Fibroblast of skin of left quadriceps (primary cell): ENCODE measurements around the gene EIF3L.
A peak's percentile ranks its signal among the peaks of the same experiment; 100 is the strongest.

Source experiments
- DNase-seq, 2 experiments: peaks; one replicate each; pipeline ENCODE4 v3.0.0-alpha.2; 2013; ENCODE audit warnings: low read depth in 2 of 2

The EIF3L gene

GRCh38 chr22:37817705-37818408 lies 31.4 kb upstream of the EIF3L start:
- peak; percentile 32 to 39 for DNase-seq

DNA sequence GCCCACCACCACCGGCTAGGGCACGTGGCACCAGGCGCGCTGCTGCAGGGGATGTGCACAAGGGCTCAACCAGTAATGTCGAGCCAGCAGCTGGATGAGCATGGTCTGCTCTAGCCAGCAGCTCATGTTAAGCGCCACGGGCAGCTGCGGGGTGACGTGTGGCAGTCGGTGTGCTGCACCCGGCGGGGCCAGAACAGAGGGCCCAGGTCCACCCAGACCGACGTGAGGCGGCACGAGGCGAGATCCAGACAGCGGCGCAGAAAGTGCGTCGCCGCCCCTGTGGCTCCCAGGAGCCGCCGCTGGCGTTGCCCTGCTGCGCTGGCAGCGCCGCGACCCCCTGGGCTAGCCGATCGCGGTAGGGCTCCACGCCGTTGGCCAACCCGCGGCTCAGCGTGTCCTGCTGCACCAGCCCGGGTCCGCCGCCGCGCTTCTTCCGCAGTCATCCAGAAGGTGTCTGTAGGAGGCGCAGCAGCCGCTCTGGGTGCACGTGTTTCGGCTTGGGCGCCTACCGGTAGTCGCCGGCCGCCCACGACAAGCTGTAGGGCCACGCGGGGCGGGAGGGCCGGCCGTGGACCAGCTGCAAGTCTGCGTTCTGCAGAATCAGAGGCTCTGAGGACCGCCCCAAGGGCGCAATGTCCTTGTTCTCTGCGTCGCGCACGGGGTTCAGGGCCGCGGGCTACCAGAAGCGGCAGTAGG lies 30.7 kb upstream of the EIF3L start:
- DNase-seq: no peak

GRCh38 chr22:37819105-37819433 lies 30.1 kb upstream of the EIF3L start:
- DNase-seq: no peak

GRCh38 chr22:37820350-37820749 lies 28.9 kb upstream of the EIF3L start:
- no peak for DNase-seq

DNA sequence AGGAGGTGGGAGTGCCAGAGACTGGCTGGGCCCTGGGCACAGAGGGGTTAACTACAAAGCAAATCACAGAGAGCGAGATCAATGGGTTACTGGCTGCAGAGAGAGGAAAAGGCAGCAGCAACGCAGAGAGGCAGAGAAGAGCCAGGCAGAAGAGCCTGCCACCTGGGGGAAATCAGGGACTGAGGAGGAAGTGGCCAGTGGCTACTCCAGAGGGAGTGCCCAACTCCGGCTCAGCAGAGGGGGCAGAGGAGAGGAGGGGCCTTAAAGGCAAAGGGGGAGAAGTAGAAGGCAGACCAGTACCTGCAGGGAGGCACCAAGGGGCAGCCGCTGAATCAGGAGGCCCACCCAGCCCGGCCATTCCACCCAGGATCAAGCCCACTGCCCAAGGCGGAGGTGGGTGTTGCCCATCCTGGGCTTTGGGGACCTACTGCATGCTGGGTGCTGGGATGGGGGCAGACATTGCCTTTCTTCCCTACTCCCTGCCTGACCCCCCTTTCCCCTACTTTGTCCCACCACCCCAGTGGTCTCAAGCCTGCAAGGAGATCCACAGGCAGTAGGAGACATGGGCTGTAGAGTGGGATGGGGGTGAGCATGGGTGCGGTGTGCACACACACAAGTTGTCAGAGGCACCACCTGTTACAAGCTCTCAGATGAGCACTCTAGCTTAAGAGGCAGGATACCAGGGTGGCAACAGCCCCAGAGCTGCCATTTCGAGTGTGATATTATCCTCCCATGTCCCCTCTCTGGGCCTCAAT lies 27.0 kb upstream of the EIF3L start:
- DNase-seq: no peak

GRCh38 chr22:37823134-37823985 lies 25.9 kb upstream of the EIF3L start, which contains the start of gene GALR3:
Gene GALR3, plus strand, starts transcription at chr22:37823382. Its CDS starts 25 bp downstream, at chr22:37823407.
- DNase-seq: no peak

GRCh38 chr22:37824674-37825641 lies 24.3 kb upstream of the EIF3L start:
- DNase-seq: no peak

GRCh38 chr22:37827056-37827455 lies 22.2 kb upstream of the EIF3L start:
- no peak for DNase-seq

DNA sequence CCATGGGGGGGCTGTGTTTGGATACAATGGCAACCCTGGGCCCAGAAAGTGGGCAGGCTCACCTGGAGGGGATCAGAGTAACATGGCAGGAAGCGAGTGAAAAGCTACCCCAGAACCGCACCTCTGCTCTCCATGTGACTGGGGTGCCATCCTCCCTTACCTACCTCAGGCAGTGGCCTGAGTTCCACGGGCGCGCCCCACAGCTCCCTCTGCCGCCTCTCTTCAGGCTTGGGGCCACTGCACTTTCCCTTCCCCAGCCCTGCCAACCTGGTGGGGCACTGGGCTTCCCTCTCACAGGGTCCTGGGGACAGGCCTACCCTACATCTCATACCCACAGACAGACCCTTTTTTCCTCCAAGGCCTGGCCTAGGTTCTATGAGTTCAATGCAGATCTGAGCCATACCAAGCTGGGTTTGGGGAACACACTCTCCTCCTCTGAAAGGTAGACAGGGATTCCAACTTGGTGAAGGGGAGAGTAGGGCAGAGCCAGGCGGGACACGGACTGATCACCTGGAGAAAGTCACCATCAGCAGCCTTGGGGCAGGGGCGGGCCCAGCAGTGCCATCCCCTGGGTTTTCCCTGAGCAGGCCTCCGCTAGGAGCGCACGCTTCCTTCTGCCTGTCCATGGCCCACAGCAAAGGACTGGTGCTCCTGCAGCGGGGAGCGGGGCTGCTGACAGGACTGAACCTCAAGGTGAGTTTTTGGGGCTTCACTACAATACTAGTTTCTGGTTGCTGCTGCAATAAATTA lies 19.0 kb upstream of the EIF3L start:
- no peak for DNase-seq

DNA sequence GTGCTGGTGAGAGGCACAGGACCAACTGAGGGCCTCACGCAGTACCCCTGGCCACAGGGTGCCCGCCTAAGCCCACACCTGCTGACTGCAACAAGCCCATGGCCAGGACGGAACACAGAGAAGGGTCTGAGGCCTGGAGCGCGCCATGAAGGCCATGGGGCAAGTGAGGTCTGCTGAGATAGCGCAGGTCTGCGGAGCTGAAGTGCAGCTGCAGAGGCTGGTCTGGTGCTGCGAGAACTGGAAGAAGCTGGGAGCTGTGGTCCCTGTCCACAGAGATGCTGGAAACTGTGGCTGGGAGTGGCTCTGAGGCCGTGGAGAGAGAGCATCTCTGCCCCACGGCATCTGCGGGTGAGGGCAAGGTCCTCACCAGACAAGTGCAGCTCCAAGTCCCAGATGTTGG lies 17.7 kb upstream of the EIF3L start:
- DNase-seq: no peak

- no peak for DNase-seq
Measured at GRCh38 chr22:37832022-37832857, 17.0 kb upstream of the EIF3L start.

DNA sequence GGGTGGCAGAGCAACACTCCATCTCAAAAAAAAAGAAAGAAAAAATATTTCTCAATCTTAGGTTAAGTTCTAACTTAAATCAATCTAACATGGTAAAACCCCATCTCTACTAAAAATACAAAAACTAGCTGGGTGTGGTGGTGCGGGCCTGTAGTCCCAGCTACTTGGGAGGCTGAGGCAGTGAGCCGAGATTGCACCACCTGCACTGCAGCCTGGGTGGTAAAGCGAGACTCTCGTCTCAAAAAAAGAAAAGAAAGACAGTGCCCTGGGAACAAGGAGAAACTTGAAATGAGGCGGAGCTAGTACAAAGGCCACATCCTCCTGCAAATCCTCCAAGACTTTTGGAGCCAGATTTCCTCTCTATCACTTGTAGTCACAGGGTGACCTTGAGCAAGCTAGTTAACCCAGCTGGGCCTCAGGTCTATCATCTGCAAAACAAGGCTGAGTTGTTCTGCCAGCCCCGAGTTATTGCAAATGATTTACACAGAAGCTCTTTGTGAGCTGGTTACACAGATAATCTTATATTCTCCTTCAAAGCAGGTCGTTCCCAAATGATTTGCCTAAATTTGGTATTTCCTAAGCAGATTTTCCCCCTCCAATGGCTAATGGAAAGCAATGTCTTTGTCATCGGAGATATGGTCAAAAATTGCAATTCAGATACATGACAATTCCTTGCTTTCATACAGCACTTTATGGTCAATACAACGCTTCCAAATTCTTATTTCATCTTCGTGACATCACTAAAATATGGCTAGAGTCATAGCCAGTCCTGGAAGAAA lies 7.0 kb upstream of the EIF3L start:
- no peak for DNase-seq

GRCh38 chr22:37843741-37844089 lies 5.5 kb upstream of the EIF3L start:
- DNase-seq: no peak

GRCh38 chr22:37844904-37845329 lies 4.3 kb upstream of the EIF3L start:
- no peak for DNase-seq

- DNase-seq: no peak
Measured at GRCh38 chr22:37846433-37846832, 2.8 kb upstream of the EIF3L start.

DNA sequence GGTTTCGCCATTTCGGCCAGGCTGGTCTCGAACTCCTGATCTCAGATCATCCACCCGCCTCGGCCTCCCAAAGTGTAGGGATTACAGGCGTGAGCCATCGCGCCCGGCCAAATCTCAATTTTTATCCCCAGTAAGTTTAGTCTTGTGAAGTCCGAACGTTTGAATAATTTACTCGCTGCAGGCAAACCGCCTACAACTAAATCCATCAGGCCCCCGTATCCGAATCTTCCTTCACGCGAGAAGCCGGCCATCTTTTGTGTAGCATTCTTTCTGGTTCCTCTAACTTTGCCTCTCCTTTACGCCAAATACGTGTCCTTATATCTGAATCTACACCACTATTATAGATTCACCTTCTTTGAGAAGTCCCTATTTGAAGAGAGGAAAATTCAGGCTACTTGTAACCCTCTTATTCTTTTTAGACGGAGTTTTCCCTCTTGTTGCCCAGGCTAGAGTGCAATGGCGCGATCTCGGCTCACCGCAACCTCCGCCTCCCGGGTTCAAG lies 581 bp upstream of the EIF3L start:
- no peak for DNase-seq

DNA sequence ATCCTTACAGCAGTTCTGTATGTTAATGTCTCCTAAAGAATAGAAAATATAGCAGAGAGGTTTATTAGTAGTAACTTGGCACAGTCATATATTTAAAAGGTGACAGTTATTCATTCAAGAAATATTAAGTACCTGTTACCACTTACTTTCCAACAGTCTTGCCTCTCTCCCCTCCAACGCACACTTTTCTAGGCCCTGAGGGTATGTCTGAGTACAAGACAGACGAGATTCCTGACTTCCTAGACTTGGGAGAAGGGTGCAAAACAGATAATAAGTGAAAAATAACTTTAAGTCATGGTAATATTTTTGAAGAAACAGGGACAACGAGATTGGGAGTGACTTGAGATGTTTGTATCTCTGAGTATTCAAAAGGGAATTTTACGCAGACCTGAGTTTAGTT lies 1.6 kb downstream of the EIF3L start:
- DNase-seq: no peak

DNA sequence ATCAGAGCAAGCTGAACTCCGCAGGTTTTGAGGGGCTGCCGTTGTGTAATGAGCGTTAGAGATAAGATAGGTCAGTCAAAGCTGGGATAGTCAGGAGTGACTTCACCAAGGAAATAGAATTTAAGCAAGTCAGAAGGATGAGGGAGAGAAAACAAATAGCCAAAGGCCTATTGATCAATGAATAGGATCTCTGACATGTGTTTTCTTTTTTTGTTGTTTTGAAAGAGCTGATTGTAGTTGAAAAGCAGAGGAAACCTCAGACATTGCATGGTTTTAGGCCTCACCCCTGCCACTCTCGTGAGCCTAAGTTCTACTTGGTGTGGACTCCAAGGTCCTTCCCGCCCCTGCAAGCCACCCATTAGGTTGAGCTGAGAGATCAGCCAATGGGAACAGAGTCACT lies 3.2 kb downstream of the EIF3L start:
- no peak for DNase-seq
